ENCODE measurements around the gene PPM1L. TPM values are rescaled to one million over a fixed set of nuclear protein-coding genes. Genes with fewer than 3 reads are reported as not detected.

Gene PPM1L
- total and polyA plus RNA-seq, 10 of the 15 experiments (the other 5 are each of a cell fraction or from before 2014, with no cell fraction given): under 0.01 to 0.33 (median 0.06) TPM; not detected in 1

- SMC1A ChIA-PET (ENCODE audit: uncharacterized antibody, unreplicated experiment): interaction anchor here (1.9 kb wide), 1 partner anchor 12 kb away, joined by 8 read pairs; no protein-coding TSS in a partner anchor
- H4K20me1 ChIP-seq (ENCODE audit: control insufficient read depth, insufficient read depth): no peaks in the 10 kb centered on the region; the same call in 1 of the 2 replicates
- no TSS peak for BruUV-seq (replicated peaks)
- H2AFZ ChIP-seq (ENCODE audit: control insufficient read depth, low read depth, low read length): no peak overlapping the region
- DNase-seq (ENCODE audit: low read depth, low spot score): no peak
- H3K9me3 ChIP-seq (replicated peaks; ENCODE audit: control insufficient read depth, insufficient read depth, low read length): no peaks in the 10 kb centered on the region
- no peak for FAIRE-seq
- H3K4me3 ChIP-seq: no peak overlapping the region
- no peaks in the 10 kb centered on the region for H3K36me3 ChIP-seq (ENCODE audit: control insufficient read depth in 2 of 2, insufficient read depth in 2 of 2, low read length in 1 of 2)
- no peak overlapping the region for H3K27ac ChIP-seq (ENCODE audit: control insufficient read depth, insufficient read depth)
- no peaks in the 10 kb centered on the region for H3K27me3 ChIP-seq (replicated peaks in 1 of 2; ENCODE audit: control insufficient read depth in 2 of 2, insufficient read depth in 2 of 2, low read length in 1 of 2)
- 0% methylated on average over 2 of the region's 2 CpGs for WGBS (ENCODE audit: insufficient coverage, insufficient replicate concordance, low lambda C conversion rate, missing lambda C conversion rate)
- RAD21 ChIA-PET (ENCODE audit: unreplicated experiment): no interaction called here
- no peak for ATAC-seq
- H3K79me2 ChIP-seq (ENCODE audit: control insufficient read depth, insufficient read depth, low read length): no peaks in the 10 kb centered on the region
- CTCF ChIA-PET: no interaction called here
- in situ Hi-C loops (cut with MboI) (no loop called here), intact Hi-C loops (cut with micrococcal nuclease; ENCODE audit: unreplicated experiment) (no loop called here)
- H3K4me2 ChIP-seq (ENCODE audit: control insufficient read depth, insufficient read depth): no peak overlapping the region
- POLR2A ChIA-PET: no interaction called here
- no peaks in the 10 kb centered on the region for H3K4me1 ChIP-seq (ENCODE audit: control insufficient read depth, insufficient read depth, low read length)
- no peak overlapping the region for H3K9ac ChIP-seq (ENCODE audit: control insufficient read depth, insufficient read depth, low read length)
- no peak for TF ChIP-seq POLR2AphosphoS2 (IDR thresholded peaks at IDR 0.05; ENCODE audit: low read depth, low read length)
- no peak for TF ChIP-seq RELA (IDR thresholded peaks at IDR 0.05; ENCODE audit: borderline replicate concordance, partially characterized antibody)
These were observed 36.5 kb downstream of the PPM1L start for GRCh38 chr3:160792540-160792939.

GRCh38 chr3:160793722-160794252, 37.8 kb downstream of the PPM1L start:
- Histone ChIP-seq H3K27me3 (replicated peaks in 1 of 2; ENCODE audit: control insufficient read depth in 2 of 2, insufficient read depth in 2 of 2, low read length in 1 of 2) (no peaks in the 10 kb centered on the region), H4K20me1 (ENCODE audit: control insufficient read depth, insufficient read depth) (no peaks in the 10 kb centered on the region; the same call in 1 of the 2 replicates), H2AFZ (ENCODE audit: control insufficient read depth, low read depth, low read length) (no peak overlapping the region), H3K4me2 (ENCODE audit: control insufficient read depth, insufficient read depth) (no peak overlapping the region), H3K4me1 (ENCODE audit: control insufficient read depth, insufficient read depth, low read length) (no peaks in the 10 kb centered on the region), H3K36me3 (ENCODE audit: control insufficient read depth in 2 of 2, insufficient read depth in 2 of 2, low read length in 1 of 2) (no peaks in the 10 kb centered on the region), H3K9me3 (replicated peaks; ENCODE audit: control insufficient read depth, insufficient read depth, low read length) (no peaks in the 10 kb centered on the region), H3K27ac (ENCODE audit: control insufficient read depth, insufficient read depth) (no peak overlapping the region), H3K79me2 (ENCODE audit: control insufficient read depth, insufficient read depth, low read length) (no peaks in the 10 kb centered on the region), H3K4me3 (no peak overlapping the region), H3K9ac (ENCODE audit: control insufficient read depth, insufficient read depth, low read length) (no peak overlapping the region)
- 40% methylated on average over 1 of the region's 1 CpG for WGBS (ENCODE audit: insufficient coverage, insufficient replicate concordance, low lambda C conversion rate, missing lambda C conversion rate)
- BruUV-seq (replicated peaks): no TSS peak
- RAD21 ChIA-PET (ENCODE audit: unreplicated experiment): no interaction called here
- POLR2A ChIA-PET: no interaction called here
- no peak for TF ChIP-seq HDAC2 (IDR thresholded peaks at IDR 0.05)
- peak; percentile 63 for TF ChIP-seq NFYB (IDR thresholded peaks at IDR 0.05; ENCODE audit: insufficient read depth, low read depth, low read length)
- intact Hi-C loops (cut with micrococcal nuclease; ENCODE audit: unreplicated experiment) (no loop called here), in situ Hi-C loops (cut with MboI) (no loop called here)
- SMC1A ChIA-PET (ENCODE audit: uncharacterized antibody, unreplicated experiment): interaction anchor here (0.6 kb wide), 1 partner anchor 1473 kb away, joined by 3 read pairs; no protein-coding TSS in a partner anchor
- ATAC-seq: no peak
- no peak for DNase-seq (ENCODE audit: low read depth, low spot score)
- CTCF ChIA-PET: interaction anchor here (1.2 kb wide), 1 partner anchor 106 kb away, joined by 3 read pairs; no protein-coding TSS in a partner anchor
- FAIRE-seq: no peak

Measured in GM12878 (cell line).